GM04503 (cell line): ENCODE results near the gene TMEM151B.
"Not testable (repeated sequence)": the region's sequence is repeated elsewhere in the genome, so short reads cannot be mapped to it uniquely, and the experiment has no call there.

Source experiments
- DNase-seq: peaks from one replicate; pipeline ENCODE4 v3.0.0-alpha.2; 2012; ENCODE audit warnings: low read depth

TMEM151B gene

GRCh38 chr6:44333942-44334341 lies 63.7 kb downstream of the TMEM151B start:
- no peak for DNase-seq

- no peak for DNase-seq
Measured at GRCh38 chr6:44335631-44336030, 65.4 kb downstream of the TMEM151B start.

GRCh38 chr6:44338228-44339122 lies 68.2 kb downstream of the TMEM151B start:
- no peak for DNase-seq

GRCh38 chr6:44339301-44339700 lies 69.1 kb downstream of the TMEM151B start:
- no peak for DNase-seq

GRCh38 chr6:44339763-44340625 lies 69.7 kb downstream of the TMEM151B start:
- no peak for DNase-seq

GRCh38 chr6:44341095-44341890 lies 71.0 kb downstream of the TMEM151B start:
- DNase-seq = no peak

GRCh38 chr6:44342052-44342451 lies 71.8 kb downstream of the TMEM151B start:
- DNase-seq = no peak

- no peak for DNase-seq
Measured at GRCh38 chr6:44342489-44342888, 72.2 kb downstream of the TMEM151B start, which contains the start of gene SPATS1. Gene SPATS1 (plus strand): TSS chr6:44342650. CDS start chr6:44343096, 446 bp downstream.

- not testable (repeated sequence) for DNase-seq
Measured at GRCh38 chr6:44346818-44347217, 76.6 kb downstream of the TMEM151B start.

- no peak for DNase-seq
Measured at GRCh38 chr6:44349904-44350649, 79.8 kb downstream of the TMEM151B start.

- DNase-seq = not testable (repeated sequence)
Measured at GRCh38 chr6:44350650-44350994, 80.4 kb downstream of the TMEM151B start.

GRCh38 chr6:44352259-44352658 lies 82.0 kb downstream of the TMEM151B start:
- no peak for DNase-seq

GRCh38 chr6:44353336-44353735 lies 83.1 kb downstream of the TMEM151B start:
- no peak for DNase-seq

GRCh38 chr6:44355640-44356039 lies 85.4 kb downstream of the TMEM151B start:
- no peak for DNase-seq

- no peak for DNase-seq
Measured at GRCh38 chr6:44356487-44356886, 86.2 kb downstream of the TMEM151B start.
